D721Med (cell line): ENCODE results near the gene PLEKHM2.

Experiments
- DNase-seq: peaks from one replicate; pipeline ENCODE4 v3.0.0; 2011; ENCODE audit warnings: low spot score; ENCODE audit not compliant: insufficient read length
- FAIRE-seq: peaks from 2 replicates; lab custom pipeline; 2011; peaks lifted over from hg19 to GRCh38; lab: Jason Lieb, UNC
- TF ChIP-seq, protein P1 (sequence below): IDR thresholded peaks from 2 replicates; pipeline ENCODE4 v1.5.1; 2012; ENCODE audit warnings: mild to moderate bottlenecking, control low read depth; ENCODE audit not compliant: insufficient read depth; ENCODE audit errors: missing control alignments

PLEKHM2 gene

GRCh38 chr1:15726508-15726907, 42.4 kb downstream of the PLEKHM2 start:
- no peak for FAIRE-seq
- no peak for DNase-seq
- TF ChIP-seq, protein P1, sequence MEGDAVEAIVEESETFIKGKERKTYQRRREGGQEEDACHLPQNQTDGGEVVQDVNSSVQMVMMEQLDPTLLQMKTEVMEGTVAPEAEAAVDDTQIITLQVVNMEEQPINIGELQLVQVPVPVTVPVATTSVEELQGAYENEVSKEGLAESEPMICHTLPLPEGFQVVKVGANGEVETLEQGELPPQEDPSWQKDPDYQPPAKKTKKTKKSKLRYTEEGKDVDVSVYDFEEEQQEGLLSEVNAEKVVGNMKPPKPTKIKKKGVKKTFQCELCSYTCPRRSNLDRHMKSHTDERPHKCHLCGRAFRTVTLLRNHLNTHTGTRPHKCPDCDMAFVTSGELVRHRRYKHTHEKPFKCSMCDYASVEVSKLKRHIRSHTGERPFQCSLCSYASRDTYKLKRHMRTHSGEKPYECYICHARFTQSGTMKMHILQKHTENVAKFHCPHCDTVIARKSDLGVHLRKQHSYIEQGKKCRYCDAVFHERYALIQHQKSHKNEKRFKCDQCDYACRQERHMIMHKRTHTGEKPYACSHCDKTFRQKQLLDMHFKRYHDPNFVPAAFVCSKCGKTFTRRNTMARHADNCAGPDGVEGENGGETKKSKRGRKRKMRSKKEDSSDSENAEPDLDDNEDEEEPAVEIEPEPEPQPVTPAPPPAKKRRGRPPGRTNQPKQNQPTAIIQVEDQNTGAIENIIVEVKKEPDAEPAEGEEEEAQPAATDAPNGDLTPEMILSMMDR: no peak

GRCh38 chr1:15727021-15727420, 42.9 kb downstream of the PLEKHM2 start:
- FAIRE-seq (no peak), DNase-seq (no peak)
- TF ChIP-seq, protein P1: no peak

DNA sequence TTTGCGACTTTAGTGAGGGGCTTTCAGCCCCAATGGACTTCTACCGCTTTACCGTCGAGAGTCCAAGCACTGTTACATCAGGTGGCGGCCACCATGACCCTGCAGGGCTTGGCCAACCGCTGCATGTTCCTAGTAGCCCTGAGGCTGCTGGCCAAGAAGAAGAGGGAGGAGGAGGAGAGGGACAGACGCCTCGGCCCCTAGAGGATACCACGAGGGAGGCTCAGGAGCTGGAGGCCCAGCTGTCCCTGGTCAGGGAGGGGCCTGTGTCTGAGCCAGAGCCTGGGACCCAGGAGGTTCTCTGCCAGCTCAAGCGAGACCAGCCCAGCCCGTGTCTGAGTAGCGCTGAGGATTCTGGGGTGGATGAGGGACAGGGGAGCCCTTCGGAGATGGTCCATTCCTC, 43.3 kb downstream of the PLEKHM2 start:
- DNase-seq (no peak), FAIRE-seq (no peak)
- TF ChIP-seq, protein P1: no peak

DNA sequence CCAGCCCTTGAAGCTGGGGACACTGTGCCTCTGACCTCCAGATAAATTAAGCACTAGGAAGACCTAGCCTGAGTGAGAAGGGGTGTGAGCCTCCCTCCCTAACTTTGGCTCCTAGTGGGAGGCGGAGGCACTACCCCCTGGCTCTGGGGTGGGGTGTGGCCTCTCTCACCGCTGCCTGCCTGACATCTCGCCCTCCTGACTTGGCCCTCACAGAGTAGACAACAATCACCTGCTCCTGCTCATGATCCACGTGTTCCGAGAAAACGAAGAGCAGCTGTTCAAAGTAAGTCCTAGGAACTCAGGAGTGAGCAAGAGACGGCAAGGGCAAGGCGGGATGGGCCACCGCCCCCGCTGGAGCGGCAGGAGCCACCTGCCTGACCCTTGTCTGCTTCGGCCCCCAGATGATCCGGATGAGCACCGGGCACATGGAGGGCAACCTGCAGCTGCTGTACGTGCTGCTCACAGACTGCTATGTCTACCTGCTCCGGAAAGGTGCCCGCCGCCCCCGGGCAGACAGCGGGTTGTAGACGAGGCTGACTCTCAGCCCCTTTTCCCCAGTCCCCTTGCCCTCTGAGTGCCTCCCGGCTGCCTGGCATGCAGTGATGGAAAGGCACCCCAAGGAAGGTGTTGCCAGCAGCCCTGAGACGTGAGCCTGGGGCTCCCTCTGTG, 43.9 kb downstream of the PLEKHM2 start:
- DNase-seq: no peak
- FAIRE-seq: no peak
- TF ChIP-seq, protein P1: no peak

DNA sequence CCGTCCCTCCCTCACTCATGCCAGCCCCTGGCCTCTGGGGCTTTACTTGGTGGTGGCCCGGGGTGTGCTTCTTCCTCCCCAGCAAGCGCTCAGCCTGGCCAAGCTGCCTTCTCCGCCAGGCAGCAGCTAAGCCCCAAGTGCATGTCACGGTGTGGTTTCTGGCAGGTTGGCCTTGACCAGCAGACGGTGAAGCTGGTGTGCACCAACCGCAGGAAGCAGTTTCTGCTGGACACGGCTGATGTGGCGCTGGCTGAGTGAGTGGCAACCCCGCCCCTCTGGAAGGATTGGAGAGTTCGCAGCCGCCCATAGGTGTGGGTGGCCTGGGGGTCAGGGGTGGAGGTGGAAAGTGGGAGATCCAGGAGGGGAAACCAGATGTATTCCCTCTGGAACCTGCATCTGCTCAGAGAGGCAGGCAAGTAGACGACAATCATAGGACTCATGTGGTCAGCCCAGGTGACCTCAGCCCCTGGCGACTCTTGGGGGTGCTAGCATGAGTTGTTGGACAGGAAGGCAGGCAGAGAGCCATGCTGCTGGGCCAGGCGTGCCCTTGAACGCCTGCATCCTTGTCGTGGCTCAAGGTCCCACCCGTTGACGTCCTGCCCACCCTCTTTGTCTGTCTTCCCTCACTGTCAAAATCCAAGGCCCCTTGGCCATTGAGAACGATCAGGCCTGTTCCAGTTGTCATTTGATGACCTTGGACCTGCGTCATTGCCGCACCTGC, 45.0 kb downstream of the PLEKHM2 start:
- FAIRE-seq (no peak), DNase-seq (no peak)
- TF ChIP-seq, protein P1: no peak

- no peak for FAIRE-seq
These were observed 46.3 kb downstream of the PLEKHM2 start for GRCh38 chr1:15730423-15730822.

More at GRCh38 chr1:15730423-15730822, 46.3 kb downstream of the PLEKHM2 start:
- TF ChIP-seq, protein P1: no peak
- DNase-seq: no peak
